HEK293T (cell line): ENCODE data around the gene PPP2R3A.

Experiments used
- ARNT ChIP-seq: fragments of 450-650 bp; IDR thresholded peaks from 2 replicates; pipeline ENCODE4 v1.6.1; 2017; ENCODE audit warnings: mild to moderate bottlenecking
- BHLHE40 ChIP-seq: fragments of 450-650 bp; IDR thresholded peaks from 2 replicates; pipeline ENCODE4 v1.6.1; 2016; ENCODE audit warnings: mild to moderate bottlenecking, moderate library complexity, borderline replicate concordance
- FOXA1 ChIP-seq: fragments of 450-650 bp; IDR thresholded peaks from 2 replicates; pipeline ENCODE4 v1.6.1; 2016; ENCODE audit warnings: mild to moderate bottlenecking
- FOXK2 ChIP-seq: fragments of 450-650 bp; IDR thresholded peaks from 2 replicates; pipeline ENCODE4 v1.6.1; 2016; ENCODE audit warnings: mild to moderate bottlenecking
- FOXM1 ChIP-seq: fragments of 450-650 bp; IDR thresholded peaks from 2 replicates; pipeline ENCODE4 v1.6.1; 2017; ENCODE audit warnings: mild to moderate bottlenecking, borderline replicate concordance
- L3MBTL2 ChIP-seq: fragments of 450-650 bp; conservative IDR thresholded peaks from 2 replicates; pipeline ENCODE4 v1.6.1; 2016; ENCODE audit warnings: mild to moderate bottlenecking
- LEF1 ChIP-seq: fragments of 450-650 bp; IDR thresholded peaks from 2 replicates; pipeline ENCODE4 v1.6.1; 2017; ENCODE audit warnings: mild to moderate bottlenecking, borderline replicate concordance
- NFRKB ChIP-seq: fragments of 450-650 bp; IDR thresholded peaks from 2 replicates; pipeline ENCODE4 v1.6.1; 2016; ENCODE audit warnings: mild to moderate bottlenecking, moderate library complexity
- SP1 ChIP-seq: fragments of 450-650 bp; IDR thresholded peaks from 2 replicates; pipeline ENCODE4 v1.6.1; 2017
- SUZ12 ChIP-seq: fragments of 450-650 bp; IDR thresholded peaks from 2 replicates; pipeline ENCODE4 v1.6.1; 2016; ENCODE audit warnings: mild to moderate bottlenecking
- ZNF384 ChIP-seq: fragments of 450-650 bp; IDR thresholded peaks from 2 replicates; pipeline ENCODE4 v1.6.1; 2016
- TF ChIP-seq, protein P1 (sequence below): fragments of 450-650 bp; IDR thresholded peaks from 2 replicates; pipeline ENCODE4 v1.6.1; 2016

DNA sequence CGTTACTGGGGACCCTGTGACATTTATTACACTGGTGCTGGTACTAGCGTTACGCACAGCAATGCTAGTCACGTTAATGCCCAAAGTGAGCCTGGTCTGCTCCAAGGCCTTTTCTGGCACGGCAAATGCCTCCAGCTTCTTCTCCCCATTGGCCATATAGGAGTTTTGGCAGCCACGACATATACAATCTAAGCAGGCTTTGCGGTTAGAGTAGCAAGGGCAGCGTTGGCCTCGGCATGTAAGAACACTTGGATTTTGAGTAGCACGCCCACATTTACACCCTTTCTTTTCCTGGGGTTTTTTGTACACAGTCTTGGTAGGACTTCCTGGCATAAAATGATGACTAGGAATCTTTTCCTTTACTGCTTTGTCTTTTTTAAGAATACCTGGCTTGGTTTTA, 185.7 kb downstream of the PPP2R3A start:
- no peak for TF ChIP-seq FOXA1
- no peak for TF ChIP-seq FOXM1
- no peak for TF ChIP-seq SP1
- TF ChIP-seq NFRKB = no peak
- no peak for TF ChIP-seq ARNT
- TF ChIP-seq FOXK2 = no peak
- TF ChIP-seq SUZ12 = no peak
- TF ChIP-seq ZNF384 = no peak
- TF ChIP-seq L3MBTL2 = no peak
- TF ChIP-seq BHLHE40 = no peak
- no peak for TF ChIP-seq LEF1
- TF ChIP-seq, protein P1, sequence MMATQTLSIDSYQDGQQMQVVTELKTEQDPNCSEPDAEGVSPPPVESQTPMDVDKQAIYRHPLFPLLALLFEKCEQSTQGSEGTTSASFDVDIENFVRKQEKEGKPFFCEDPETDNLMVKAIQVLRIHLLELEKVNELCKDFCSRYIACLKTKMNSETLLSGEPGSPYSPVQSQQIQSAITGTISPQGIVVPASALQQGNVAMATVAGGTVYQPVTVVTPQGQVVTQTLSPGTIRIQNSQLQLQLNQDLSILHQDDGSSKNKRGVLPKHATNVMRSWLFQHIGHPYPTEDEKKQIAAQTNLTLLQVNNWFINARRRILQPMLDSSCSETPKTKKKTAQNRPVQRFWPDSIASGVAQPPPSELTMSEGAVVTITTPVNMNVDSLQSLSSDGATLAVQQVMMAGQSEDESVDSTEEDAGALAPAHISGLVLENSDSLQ = no peak
